ENCODE measurements around the gene LTBP4.

DNA sequence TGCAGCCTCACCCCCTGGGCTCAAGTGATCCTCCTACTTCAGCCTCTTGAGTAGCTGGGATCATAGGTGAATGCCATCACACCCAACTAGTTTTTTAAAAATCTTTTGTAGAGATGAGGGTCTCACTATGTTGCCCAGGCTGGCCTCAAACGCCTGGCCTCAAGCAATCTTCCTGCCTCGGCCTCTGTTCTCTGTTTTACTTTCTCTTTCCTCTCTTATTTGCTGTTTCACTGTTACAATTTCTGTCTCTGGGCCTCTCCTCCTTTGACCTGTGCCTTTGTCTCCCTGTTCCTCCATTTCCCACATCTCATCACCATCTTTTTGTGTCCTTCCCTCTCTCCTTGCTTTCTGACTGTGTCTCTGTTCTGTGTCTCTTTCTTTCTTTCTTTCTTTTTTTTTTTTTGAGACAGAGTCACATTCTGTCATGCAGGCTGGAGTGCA is 15.2 kb upstream of the LTBP4 start:
- TF ChIP-seq, protein P1, sequence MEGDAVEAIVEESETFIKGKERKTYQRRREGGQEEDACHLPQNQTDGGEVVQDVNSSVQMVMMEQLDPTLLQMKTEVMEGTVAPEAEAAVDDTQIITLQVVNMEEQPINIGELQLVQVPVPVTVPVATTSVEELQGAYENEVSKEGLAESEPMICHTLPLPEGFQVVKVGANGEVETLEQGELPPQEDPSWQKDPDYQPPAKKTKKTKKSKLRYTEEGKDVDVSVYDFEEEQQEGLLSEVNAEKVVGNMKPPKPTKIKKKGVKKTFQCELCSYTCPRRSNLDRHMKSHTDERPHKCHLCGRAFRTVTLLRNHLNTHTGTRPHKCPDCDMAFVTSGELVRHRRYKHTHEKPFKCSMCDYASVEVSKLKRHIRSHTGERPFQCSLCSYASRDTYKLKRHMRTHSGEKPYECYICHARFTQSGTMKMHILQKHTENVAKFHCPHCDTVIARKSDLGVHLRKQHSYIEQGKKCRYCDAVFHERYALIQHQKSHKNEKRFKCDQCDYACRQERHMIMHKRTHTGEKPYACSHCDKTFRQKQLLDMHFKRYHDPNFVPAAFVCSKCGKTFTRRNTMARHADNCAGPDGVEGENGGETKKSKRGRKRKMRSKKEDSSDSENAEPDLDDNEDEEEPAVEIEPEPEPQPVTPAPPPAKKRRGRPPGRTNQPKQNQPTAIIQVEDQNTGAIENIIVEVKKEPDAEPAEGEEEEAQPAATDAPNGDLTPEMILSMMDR (IDR thresholded peaks at IDR 0.05 in 8 of 11, conservative IDR thresholded peaks at IDR 0.05 in 3 of 11) = no peak
- TF ChIP-seq POLR2A (IDR thresholded peaks at IDR 0.05) (no peak), POLR2AphosphoS5 (IDR thresholded peaks at IDR 0.05) (no peak)

All from spleen (tissue), 7 donors.